ENCODE data around the gene DAGLA.

Gene DAGLA

DNA sequence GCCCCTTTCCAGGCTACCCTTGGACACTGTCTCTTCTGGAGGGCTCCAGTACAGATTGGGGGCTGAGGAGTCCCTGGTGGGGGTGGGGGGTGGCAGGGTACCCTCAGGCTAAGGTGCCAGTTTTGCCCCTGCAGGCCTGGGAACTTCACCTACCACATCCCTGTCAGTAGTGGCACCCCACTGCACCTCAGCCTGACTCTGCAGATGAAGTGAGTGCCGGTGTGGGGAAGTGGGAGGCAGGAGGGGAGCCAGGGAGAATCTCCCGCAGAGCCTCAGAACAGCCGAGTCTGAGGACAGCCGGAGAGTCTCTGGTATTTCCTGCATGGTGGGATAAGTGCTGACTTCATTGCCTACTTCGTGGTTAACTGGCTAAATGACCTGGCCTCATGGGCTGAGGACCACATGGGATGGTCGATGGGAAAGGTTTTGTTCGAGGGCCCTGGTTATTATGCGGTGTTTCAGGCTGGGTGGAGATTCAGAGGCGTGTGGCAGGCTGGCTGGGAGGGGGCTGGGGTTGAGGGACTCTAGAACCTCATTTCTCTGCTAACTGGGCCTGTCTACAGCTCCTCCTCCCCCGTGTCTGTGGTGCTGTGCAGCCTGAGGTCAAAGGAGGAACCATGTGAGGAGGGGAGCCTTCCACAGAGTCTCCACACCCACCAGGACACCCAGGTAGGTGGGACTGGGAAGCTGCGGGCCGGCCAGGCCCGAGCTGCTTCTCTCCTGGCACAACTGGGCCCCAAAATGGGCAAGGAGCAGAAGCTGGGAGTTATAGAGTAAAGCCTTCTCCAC, 103.7 kb downstream of the DAGLA start:
- Mint-ChIP-seq H3K4me3 (no peak overlapping the region), H3K27me3 (peaks cover 3% of the 10 kb centered on the region), H3K9me3 (no peaks in the 10 kb centered on the region), H3K36me3 (ENCODE audit: low read depth) (peaks cover 59% of the 10 kb centered on the region), H3K4me1 (ENCODE audit: low read depth) (peaks cover 21% of the 10 kb centered on the region), H3K27ac (peak overlapping the region; percentile 10)
- intact Hi-C loops (cut with micrococcal nuclease) = no loop called here

DNA sequence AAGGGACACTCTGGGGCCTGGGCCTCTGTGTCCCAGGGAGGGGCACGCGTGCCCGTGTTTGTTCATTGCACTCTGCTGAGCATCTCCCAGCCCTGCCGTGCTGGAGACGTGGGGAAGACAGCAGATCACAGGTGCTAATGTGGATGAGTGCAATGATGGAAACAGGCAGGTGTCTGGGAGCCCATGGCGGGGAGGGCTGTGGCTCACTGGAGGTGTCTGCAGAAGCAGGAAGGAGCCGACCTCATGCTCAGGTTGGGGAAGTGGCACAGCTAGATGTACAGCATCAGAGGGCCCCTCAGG, 104.3 kb downstream of the DAGLA start:
- Mint-ChIP-seq H3K4me3 (no peak overlapping the region), H3K27ac (peak overlapping the region; percentile 10), H3K9me3 (no peaks in the 10 kb centered on the region), H3K4me1 (ENCODE audit: low read depth) (peaks cover 23% of the 10 kb centered on the region), H3K27me3 (peaks cover 3% of the 10 kb centered on the region), H3K36me3 (ENCODE audit: low read depth) (peaks cover 65% of the 10 kb centered on the region)
- intact Hi-C loops (cut with micrococcal nuclease) = no loop called here

DNA sequence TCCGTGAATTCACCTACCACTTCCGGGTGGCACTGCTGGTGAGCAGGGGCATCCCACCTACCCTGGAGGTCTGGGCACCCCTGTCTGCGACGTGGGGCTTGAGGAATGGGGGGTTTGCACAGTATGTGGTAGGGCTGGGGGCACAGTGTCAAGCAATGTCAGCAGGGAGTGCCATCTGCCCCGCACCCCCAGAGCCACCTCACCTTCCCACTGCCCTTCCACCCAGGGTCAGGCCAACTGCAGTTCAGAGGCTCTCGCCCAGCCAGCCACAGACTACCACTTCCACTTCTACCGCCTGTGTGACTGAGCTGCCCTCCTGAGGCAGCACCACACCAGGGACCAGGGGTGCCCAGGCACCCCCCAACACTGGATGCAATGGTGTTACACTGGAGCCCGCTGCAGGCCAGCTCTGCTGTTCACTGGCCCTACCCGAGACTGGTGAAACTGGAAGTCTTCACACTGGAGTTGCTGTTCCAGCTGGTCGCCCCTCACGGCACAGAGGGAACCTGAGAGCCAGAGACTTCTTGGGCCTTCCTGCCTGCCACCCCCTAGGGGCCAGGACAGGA, 105.7 kb downstream of the DAGLA start:
- intact Hi-C loops (cut with micrococcal nuclease) = no loop called here
- Mint-ChIP-seq H3K27ac (no peak overlapping the region), H3K27me3 (no peaks in the 10 kb centered on the region), H3K4me1 (ENCODE audit: low read depth) (peaks cover 27% of the 10 kb centered on the region), H3K4me3 (no peak overlapping the region), H3K9me3 (no peaks in the 10 kb centered on the region), H3K36me3 (ENCODE audit: low read depth) (peaks cover 76% of the 10 kb centered on the region)

DNA sequence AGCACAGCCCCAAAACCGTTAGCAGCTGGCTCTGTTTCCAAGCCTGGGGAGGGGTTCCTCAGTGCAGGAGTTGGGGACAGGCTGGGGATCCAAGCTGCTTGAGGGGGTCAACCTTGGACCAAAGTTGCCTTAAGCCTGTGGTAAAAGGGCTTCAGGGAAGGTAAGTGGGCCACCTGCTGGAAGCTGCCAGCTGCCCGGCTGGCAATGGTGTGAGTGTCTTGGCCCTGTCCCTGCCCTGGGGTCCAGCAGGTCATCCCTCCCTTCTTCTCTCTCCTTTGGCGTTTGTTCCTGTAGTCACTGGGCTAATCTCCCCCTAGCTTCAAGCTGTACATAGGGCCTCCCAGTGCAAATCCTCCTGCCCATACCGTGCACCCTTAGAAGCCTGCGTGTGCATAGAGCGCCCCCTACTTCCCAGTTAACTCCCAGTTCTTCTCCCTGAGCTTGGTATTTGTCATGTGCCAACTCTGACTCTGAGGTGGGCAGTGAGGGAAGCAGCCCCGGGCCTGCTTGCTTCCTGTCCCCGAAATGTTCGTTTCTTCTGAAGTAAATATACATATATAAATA, 107.8 kb downstream of the DAGLA start:
- H3K27ac Mint-ChIP-seq = no peak overlapping the region
- H3K4me1 Mint-ChIP-seq (ENCODE audit: low read depth) = peaks cover 40% of the 10 kb centered on the region
- H3K27me3 Mint-ChIP-seq = no peaks in the 10 kb centered on the region
- H3K9me3 Mint-ChIP-seq = no peaks in the 10 kb centered on the region
- H3K36me3 Mint-ChIP-seq (ENCODE audit: low read depth) = peaks cover 87% of the 10 kb centered on the region
- intact Hi-C loops (cut with micrococcal nuclease) = no loop called here
- no peak overlapping the region for H3K4me3 Mint-ChIP-seq

DNA sequence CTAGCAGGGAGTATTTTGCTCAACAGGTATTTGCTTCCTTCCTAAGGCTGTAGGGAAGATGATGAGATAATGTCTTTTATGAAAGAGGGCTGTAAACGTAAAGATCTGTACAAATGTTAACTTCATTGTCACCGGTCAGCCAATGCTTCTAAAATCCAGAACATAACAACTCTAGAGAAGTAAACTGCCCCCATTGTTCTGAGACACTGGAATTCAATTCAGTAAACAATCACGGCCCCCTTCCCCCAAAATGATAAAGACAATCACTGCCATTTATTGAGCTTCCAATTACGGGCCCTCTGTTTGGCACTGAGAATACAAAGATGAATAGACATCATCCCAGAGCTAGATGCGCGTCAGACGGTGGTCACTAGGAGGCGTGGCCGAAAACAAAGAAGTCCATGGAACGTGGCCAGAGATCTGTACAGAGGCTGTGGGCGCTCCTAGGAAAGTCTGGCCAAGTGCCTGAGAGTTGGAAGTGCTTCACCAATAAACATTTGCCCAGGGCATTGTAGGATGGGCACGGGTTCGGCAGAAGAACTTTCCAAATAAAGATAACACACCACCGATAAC, 111.6 kb downstream of the DAGLA start:
- peak overlapping the region; percentile 100 for H3K27ac Mint-ChIP-seq
- H3K27me3 Mint-ChIP-seq = no peaks in the 10 kb centered on the region
- H3K9me3 Mint-ChIP-seq = no peaks in the 10 kb centered on the region
- intact Hi-C loops (cut with micrococcal nuclease) = loop anchor here (1.0 to 5.0 kb wide), 2 partner anchors 23 to 330 kb away; partner anchors contain the start of gene INCENP
- H3K36me3 Mint-ChIP-seq (ENCODE audit: low read depth) = peaks cover 67% of the 10 kb centered on the region
- peak overlapping the region; percentile 92 for H3K4me3 Mint-ChIP-seq
- H3K4me1 Mint-ChIP-seq (ENCODE audit: low read depth) = peaks cover 41% of the 10 kb centered on the region

DNA sequence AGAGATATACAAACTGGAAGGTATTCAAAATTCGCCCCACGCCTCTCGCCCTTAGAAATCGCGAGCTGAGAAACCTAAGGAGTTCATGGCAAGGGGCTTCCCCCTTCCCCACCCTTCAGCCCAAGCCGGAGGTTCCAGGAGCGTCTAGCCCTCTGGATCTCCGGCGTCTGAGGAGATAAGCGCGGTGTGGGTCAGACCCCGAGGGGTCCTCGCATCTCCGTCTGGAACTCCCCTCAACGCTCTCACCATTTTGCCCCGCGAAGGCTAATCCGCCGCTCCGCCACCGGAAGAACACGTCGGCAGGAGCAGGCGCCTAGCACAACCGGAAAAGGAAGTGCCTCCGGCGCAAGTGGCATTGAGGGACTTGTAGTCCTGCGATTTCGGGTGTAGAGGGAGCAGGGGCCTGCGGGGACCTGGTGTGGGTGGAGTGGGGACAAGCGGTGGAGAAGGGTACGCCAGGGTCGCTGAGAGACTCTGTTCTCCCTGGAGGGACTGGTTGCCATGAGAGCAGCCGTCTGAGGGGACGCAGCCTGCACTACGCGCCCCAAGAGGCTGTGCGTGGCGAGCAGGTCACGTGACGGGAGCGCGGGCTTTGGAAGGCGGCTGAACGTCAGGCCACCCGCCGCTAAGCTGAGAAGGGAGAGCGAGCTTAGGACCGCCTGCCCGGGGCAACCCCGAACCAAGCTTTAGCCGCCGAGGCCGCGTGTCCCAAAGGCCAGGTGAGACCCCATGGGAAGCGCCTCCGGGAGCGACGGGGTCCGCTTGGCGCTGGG, 112.3 kb downstream of the DAGLA start, which contains the start of the genes FEN1 and TMEM258:
TSS of gene FEN1 (plus strand) at position 602 of the 773 bp plus-strand sequence. CDS start 2,451 bp downstream, outside the sequence.
TSS of gene TMEM258 (minus strand) at position 290 of the 773 bp plus-strand sequence. CDS start at position 249, 41 bp downstream.
- H3K9me3 Mint-ChIP-seq = no peaks in the 10 kb centered on the region
- H3K27me3 Mint-ChIP-seq = no peaks in the 10 kb centered on the region
- intact Hi-C loops (cut with micrococcal nuclease) = loop anchor here (1.0 to 5.0 kb wide), 2 partner anchors 23 to 330 kb away; partner anchors contain the start of gene INCENP
- H3K36me3 Mint-ChIP-seq (ENCODE audit: low read depth) = peaks cover 60% of the 10 kb centered on the region
- peak within 1 kb of the TSS; percentile 92 for H3K4me3 Mint-ChIP-seq
- H3K27ac Mint-ChIP-seq = peak within 1 kb of the TSS; percentile 100
- H3K4me1 Mint-ChIP-seq (ENCODE audit: low read depth) = peaks cover 41% of the 10 kb centered on the region

DNA sequence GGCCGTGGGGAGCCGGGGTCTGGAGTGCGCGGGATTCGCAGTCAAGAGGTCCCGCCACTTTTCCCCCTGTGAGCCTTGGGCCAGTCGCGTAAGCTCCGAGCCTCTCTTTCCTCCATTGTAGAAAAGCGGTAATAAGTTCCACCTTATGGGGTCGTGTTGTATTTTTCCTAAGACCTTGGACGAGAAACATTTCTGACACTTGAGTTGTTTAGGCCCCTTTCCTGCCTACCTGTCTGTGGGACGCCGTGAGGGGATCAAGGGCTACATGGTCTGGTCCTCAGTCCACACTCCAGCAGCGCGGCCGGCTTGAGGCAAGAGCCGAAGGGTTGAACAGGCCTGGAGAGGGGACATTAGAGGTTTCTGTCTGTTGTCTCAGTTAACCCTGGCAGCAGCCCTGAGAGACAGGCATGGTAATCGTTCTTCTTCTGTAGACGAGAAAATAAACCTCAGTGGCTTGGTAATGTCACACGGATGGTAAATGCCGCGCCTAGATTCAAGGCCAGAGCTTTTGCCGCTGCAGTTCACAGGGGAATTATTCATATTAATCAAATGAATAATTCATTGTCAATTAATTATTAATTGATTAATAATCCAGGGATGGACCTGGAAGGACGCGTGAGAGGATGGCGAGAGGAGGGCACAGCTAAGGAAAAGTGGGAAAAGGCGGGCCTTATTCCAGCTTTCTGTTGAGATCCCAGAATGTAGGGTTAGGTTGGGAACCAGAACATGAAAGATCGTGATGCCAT, 113.1 kb downstream of the DAGLA start:
- peaks cover 52% of the 10 kb centered on the region for H3K36me3 Mint-ChIP-seq (ENCODE audit: low read depth)
- H3K27me3 Mint-ChIP-seq = no peaks in the 10 kb centered on the region
- intact Hi-C loops (cut with micrococcal nuclease) = loop anchor here (5.0 kb wide), 1 partner anchor 329 kb away; the partner anchor contains the start of gene INCENP
- H3K4me1 Mint-ChIP-seq (ENCODE audit: low read depth) = peaks cover 40% of the 10 kb centered on the region
- H3K27ac Mint-ChIP-seq = peak overlapping the region; percentile 100
- no peaks in the 10 kb centered on the region for H3K9me3 Mint-ChIP-seq
- peak overlapping the region; percentile 92 for H3K4me3 Mint-ChIP-seq

DNA sequence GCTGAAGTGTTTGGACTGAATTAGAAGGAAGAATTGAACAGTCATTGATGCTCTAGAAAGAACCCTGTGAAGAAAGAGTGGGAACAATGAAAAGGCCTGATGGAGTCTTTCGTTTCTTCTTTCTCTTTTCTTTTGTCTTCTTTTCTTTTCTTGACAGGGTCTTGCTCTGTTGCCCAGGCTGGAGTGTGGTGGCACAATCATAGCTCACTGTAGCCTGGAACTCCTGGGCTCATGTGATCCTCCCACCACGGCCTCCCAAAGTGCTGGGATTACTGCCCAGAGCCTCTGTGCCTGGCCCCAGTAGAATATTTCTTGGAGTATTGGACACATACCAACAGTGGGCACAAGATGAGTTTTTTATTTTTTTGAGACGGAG, 113.6 kb downstream of the DAGLA start:
- peaks cover 40% of the 10 kb centered on the region for H3K4me1 Mint-ChIP-seq (ENCODE audit: low read depth)
- intact Hi-C loops (cut with micrococcal nuclease) = loop anchor here (5.0 kb wide), 1 partner anchor 328 kb away; the partner anchor contains the start of gene INCENP
- no peak overlapping the region for H3K27ac Mint-ChIP-seq
- H3K36me3 Mint-ChIP-seq (ENCODE audit: low read depth) = peaks cover 47% of the 10 kb centered on the region
- H3K27me3 Mint-ChIP-seq = no peaks in the 10 kb centered on the region
- no peak overlapping the region for H3K4me3 Mint-ChIP-seq
- no peaks in the 10 kb centered on the region for H3K9me3 Mint-ChIP-seq

DNA sequence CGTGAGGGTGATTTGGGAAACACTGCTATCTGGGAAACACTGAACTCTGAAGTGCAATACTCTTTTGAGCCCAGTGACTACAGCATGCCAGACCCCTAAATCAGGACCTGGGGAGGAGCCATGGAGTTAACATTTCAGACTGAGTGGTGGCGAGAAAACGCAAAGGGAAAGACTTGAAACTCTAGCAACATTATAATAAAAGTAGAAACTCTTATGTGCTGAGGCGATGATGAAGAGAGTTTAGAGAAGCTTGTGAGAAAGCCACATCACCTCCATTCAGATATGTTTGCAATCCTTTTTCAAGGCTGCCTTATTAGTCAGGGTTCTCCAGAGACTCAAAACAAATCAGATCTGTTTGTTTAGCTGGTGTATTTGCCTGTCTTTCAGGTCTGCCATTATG, 114.4 kb downstream of the DAGLA start:
- Mint-ChIP-seq H3K27ac (no peak overlapping the region), H3K4me3 (no peak overlapping the region), H3K36me3 (ENCODE audit: low read depth) (peaks cover 43% of the 10 kb centered on the region), H3K9me3 (no peaks in the 10 kb centered on the region), H3K4me1 (ENCODE audit: low read depth) (peaks cover 44% of the 10 kb centered on the region), H3K27me3 (no peaks in the 10 kb centered on the region)
- intact Hi-C loops (cut with micrococcal nuclease) = loop anchor here (5.0 kb wide), 1 partner anchor 328 kb away; the partner anchor contains the start of gene INCENP

DNA sequence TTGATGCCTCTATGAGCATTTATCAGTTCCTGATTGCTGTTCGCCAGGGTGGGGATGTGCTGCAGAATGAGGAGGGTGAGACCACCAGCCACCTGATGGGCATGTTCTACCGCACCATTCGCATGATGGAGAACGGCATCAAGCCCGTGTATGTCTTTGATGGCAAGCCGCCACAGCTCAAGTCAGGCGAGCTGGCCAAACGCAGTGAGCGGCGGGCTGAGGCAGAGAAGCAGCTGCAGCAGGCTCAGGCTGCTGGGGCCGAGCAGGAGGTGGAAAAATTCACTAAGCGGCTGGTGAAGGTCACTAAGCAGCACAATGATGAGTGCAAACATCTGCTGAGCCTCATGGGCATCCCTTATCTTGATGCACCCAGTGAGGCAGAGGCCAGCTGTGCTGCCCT, 115.3 kb downstream of the DAGLA start:
- peak overlapping the region; percentile 44 for H3K27ac Mint-ChIP-seq
- H3K4me1 Mint-ChIP-seq (ENCODE audit: low read depth) = peaks cover 45% of the 10 kb centered on the region
- H3K27me3 Mint-ChIP-seq = no peaks in the 10 kb centered on the region
- peaks cover 43% of the 10 kb centered on the region for H3K36me3 Mint-ChIP-seq (ENCODE audit: low read depth)
- intact Hi-C loops (cut with micrococcal nuclease) = no loop called here
- H3K9me3 Mint-ChIP-seq = no peaks in the 10 kb centered on the region
- H3K4me3 Mint-ChIP-seq = no peak overlapping the region

DNA sequence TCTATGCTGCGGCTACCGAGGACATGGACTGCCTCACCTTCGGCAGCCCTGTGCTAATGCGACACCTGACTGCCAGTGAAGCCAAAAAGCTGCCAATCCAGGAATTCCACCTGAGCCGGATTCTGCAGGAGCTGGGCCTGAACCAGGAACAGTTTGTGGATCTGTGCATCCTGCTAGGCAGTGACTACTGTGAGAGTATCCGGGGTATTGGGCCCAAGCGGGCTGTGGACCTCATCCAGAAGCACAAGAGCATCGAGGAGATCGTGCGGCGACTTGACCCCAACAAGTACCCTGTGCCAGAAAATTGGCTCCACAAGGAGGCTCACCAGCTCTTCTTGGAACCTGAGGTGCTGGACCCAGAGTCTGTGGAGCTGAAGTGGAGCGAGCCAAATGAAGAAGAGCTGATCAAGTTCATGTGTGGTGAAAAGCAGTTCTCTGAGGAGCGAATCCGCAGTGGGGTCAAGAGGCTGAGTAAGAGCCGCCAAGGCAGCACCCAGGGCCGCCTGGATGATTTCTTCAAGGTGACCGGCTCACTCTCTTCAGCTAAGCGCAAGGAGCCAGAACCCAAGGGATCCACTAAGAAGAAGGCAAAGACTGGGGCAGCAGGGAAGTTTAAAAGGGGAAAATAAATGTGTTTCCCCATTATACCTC, 115.8 kb downstream of the DAGLA start:
- Mint-ChIP-seq H3K9me3 (no peaks in the 10 kb centered on the region), H3K36me3 (ENCODE audit: low read depth) (peaks cover 47% of the 10 kb centered on the region), H3K27me3 (no peaks in the 10 kb centered on the region), H3K27ac (no peak overlapping the region), H3K4me1 (ENCODE audit: low read depth) (peaks cover 48% of the 10 kb centered on the region), H3K4me3 (no peak overlapping the region)
- intact Hi-C loops (cut with micrococcal nuclease) = loop anchor here (2.0 kb wide), 2 partner anchors 151 to 313 kb away; no protein-coding TSS in a partner anchor

Measured in dendritic cell treated with granulocyte-macrophage colony-stimulating factor and Interleukin-4, amounts not matched to agents 40 ng/mL and 50 ng/mL, for 4 days (primary cell).